Adipose tissue (tissue), 3 donors: ENCODE measurements around the gene MND1. TPM values are rescaled to one million over a fixed set of nuclear protein-coding genes. Genes with fewer than 3 reads are reported as not detected.
"Not testable (repeated sequence)": the region's sequence is repeated elsewhere in the genome, so short reads cannot be mapped to it uniquely, and the experiment has no call there.

Source experiments
- H3K27ac ChIP-seq: one replicate; pipeline ENCODE4 v1.5.1; 2013; ENCODE audit warnings: low read depth, low read length
- WGBS, 3 donors: extraction: QIAGEN DNeasy Blood & Tissue Kit; methylation state at CpG; one replicate each; pipeline ENCODE4 v1.1.7; 2013; 5-methylcytosine and 5-hydroxymethylcytosine counted together
- polyA plus RNA-seq, 3 donors: library from polyadenylated mRNA; stranded (reverse); fragments of 200-250 nt; gene quantifications; one replicate each; pipeline ENCODE4 v1.2.3, GENCODE V29; 2013
- donor health status: healthy with polysubstance abuse.
- donor health status: Bipolar disorder and iron deficiency.
- donor health status: healthy.

Gene MND1
- polyA plus RNA-seq, 3 donors, result 0.22 to 0.61 TPM; not detected in 1

DNA sequence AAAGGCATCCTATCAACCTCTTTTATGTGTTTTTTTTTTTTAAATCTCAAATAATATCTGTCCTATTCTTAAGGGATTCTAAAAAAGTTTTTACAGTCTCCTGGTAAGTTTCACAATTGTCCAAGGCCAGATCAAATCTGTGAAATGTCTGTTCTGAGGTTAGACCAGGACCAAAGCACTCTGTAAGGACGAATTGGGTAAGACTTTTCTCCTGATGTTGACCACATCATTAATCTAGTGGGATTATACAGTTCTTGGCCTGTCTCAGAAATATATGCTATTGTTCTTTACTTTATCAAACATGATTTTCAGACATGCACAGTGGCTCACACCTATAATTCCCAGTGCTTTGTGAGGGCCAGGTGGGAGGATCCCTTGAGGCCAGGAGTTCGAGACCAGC is 75.9 kb downstream of the MND1 start:
- no peak overlapping the region for H3K27ac ChIP-seq
- 85 to 87% (median 85%) methylated on average over 2 of the region's 2 CpGs for WGBS, 3 donors

DNA sequence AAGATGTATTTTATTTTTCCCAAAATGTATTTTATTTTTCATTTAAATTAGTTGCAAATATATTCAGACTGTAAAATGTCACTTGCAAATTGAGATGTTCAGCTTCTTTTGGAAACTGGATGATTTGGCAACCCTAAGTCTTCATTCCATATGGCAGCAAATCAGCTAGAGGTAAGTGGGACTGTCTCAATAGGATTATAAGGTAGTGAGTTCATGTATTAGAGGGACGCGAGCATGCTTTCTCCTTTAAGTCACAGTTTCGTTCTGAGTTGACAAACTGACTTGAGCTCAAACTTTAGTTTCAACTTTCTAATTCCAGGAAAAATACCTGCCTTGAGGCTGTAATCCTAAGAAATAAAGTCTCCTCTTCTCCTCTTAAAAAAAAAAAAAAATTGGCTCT is 77.5 kb downstream of the MND1 start:
- no peak overlapping the region for H3K27ac ChIP-seq
- WGBS, 3 donors, result 93 to 97% (median 96%) methylated on average over 3 of the region's 3 CpGs

DNA sequence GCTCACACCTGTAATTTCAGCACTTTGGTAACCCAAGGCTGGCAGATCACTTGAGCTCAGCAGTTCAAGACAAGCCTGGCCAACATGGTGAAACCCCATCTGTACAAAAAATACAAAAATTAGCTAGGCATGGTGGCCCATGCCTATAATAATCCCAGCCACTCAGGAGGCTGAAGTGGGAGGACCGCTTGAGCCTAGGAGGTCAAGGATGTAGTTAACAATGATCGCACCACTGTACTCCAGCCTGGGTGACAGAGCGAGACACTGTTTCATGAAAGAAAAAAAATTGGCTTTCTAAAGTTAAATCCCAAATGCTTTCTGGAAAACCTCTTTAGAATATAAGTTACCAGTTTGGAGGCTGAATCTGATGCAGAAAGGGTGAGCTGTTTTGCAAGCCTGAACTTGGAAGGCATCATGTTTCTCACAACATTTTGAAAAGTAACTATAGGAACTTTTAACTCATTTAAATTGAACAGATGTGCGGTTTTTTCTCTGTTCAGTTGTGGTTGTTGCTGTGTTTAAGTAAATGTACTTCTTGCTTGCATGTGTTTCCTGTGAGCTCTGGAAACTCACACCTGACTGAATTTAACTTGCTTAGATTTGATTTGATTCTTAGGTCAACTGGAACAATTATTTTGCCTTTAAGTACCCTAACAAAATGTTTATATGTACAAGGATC is 81.9 kb downstream of the MND1 start:
- no peak overlapping the region for H3K27ac ChIP-seq
- WGBS, 3 donors, result 87 to 90% (median 88%) methylated on average over 4 of the region's 4 CpGs

DNA sequence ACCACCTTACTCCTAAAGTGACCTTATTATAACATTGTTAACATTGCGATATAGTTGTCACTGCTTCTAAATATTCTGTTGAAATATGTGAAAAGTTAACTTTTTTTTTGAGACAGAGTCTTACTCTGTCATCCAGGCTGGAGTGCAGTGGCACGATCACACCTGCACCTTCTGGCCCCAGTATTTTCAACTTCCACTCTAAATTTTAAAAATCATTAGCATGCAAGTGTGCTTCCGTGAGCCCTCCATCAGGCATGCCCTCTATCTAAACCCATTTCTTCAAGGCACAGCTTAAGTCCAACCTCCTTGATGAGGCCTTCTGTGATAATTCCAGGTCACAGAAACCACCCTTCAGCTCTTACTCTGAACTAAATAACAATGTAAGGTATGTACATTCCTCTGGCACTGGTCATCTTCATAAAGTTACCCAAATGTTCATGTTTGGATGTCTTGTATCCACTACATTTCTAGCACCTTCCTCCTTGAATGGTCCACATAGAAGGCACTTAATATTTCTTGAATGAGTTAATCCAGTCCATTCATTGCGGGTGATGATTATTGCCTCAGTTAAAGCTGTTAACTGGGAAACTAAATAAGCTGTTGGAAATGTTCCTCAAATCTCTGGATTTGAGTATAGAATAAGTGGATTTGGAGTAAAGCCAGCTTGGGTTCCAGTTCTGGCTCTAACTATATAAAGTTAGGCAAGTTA is 83.0 kb downstream of the MND1 start:
- no peak overlapping the region for H3K27ac ChIP-seq
- WGBS, 3 donors, result 94 to 98% (median 96%) methylated on average over 4 of the region's 4 CpGs

DNA sequence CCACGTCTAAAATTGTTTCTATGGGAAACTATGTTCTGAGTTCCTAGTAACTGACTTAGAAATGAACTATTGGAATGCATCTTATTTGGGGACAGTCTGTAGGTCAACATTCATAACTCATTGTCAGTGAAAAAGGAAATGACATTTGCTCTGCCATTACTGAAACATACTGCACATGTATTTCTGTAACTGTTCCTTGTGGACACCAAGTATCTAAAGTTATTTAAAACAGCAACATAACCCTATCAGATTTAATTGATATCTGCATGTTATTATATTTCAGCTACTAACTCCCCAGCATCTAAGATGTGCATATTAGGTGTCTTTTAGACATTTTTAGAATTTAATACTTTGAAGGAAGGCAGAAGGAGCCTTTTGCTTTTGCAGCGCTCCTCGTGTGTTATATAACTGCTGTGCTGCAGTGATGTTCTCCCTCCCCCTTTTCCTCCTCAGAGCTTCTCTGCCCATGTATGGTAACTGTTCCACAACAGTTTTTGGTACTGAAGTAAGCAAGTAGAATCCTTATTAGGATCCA is 84.5 kb downstream of the MND1 start:
- WGBS, 3 donors, result 55 to 69% (median 61%) methylated on average over 3 of the region's 3 CpGs
- H3K27ac ChIP-seq, result no peak overlapping the region

DNA sequence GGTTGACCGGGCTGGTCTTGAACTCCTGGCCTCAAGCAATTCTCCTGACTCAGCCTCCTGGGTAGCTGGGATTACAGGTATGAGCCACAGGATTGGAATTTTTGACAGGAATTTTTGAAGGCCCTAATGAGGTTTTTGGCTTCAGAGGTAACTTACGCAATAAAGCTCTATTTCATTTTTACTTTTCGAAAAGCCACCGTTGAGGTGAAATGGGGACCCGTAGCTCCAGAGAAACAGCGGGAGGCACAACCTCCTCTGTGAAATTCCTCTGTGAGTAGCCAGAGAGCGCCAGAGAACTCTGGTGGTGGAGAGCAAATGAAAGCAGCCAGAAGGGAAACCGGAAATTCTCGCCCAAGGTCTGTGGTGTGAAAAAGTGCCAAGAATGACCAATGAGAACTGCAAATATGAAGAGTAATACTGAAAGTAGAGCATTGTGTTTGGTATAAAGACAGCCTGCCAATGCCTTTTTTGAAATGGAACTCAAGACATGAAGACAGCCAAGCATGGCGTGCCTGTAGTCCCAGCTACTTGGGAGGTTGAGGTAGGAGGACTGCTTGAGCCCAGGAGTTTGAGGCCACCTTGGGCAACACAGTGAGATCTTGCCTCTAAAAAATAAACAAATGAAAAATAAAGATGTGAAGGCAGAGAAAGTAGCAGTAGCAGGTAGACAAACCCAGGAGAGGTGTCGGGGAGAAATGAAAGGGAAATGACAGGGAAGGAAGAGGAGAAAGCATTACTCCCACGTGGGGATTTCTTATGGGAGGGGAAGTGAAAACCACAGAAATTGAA is 88.7 kb downstream of the MND1 start:
- H3K27ac ChIP-seq, result no peak overlapping the region
- WGBS, 3 donors, result 35 to 42% (median 36%) methylated on average over 12 of the region's 12 CpGs

DNA sequence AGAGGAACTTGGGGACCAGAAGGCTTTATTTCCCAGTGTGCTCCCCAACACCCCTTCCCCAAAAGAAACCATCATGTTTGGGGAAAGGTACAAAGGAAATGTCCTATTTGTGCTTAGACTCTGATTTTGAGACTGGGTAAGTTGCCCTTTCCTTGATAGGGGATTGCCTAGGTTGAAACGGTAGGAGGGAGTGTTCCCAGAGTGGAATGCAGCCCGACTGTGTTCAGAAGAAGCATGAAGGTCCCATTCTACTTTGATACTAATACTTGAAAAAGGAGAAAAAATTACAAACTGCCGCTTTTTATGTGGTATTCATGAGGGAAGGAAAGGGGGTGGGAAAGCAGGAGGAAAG is 89.2 kb downstream of the MND1 start:
- 27 to 49% (median 44%) methylated on average over 3 of the region's 3 CpGs for WGBS, 3 donors
- H3K27ac ChIP-seq, result no peak overlapping the region

DNA sequence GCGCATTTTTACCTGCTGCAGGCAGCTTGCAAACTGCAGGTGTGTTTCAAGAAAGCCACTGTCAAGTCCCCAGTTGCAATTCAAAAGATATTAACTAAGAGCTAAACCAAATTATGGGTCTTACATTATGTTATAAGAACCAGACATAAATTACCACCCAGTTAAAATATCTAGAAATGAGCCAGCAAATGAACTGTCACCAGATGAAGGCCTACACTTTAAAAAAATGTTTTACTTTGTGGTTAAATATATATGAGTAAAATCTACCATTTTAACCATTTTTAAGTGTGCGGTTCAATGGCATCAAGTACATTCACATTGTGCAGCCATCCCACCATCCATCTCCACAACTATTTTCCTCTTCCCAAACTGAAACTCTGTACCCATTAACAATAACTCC is 89.7 kb downstream of the MND1 start:
- 53 to 87% (median 65%) methylated on average over 2 of the region's 2 CpGs for WGBS, 3 donors

DNA sequence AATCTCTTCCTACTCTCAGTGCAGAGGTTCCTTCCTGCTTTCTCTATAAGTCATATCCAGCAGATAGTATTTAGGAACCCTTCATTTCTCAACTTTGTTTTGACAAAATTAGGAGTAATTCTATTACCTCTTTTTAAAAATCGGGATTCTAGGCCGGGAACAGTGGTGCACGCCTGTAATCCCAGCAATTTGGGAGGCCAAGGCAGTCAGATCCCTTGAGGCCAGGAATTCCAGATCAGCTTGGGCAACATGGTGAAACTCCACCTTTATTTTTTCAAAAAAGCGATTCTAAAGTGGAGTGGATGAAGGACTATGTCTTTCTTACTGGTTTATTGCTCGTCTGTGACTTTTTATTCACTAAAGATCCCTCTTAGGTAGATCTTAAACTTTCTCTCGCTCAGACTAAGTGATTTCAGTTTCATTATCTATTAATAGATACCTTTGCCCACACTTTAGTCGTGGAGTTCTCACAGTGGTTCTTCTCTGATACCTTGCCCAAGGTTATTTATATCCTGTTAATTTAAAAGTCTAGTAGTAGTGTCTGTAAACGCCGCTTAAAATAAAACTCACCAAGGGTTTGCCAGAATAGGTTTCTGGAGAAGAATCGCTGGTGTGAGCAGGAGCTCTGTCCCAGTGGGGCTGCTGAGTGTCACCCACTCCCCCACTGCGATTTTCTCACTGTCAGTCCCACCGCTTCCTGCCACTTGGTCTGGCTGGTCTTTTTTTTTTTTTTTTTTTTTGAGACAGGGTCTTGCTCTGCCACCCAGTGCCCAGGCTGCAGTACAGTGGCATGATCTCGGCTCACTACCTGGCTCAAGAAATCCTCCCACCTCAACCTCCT is 94.6 kb downstream of the MND1 start:
- 64 to 78% (median 65%) methylated on average over 13 of the region's 13 CpGs for WGBS, 3 donors
- H3K27ac ChIP-seq, result no peak overlapping the region

More for the DNA sequence above, 89.7 kb downstream of the MND1 start:
- no peak overlapping the region for H3K27ac ChIP-seq

DNA sequence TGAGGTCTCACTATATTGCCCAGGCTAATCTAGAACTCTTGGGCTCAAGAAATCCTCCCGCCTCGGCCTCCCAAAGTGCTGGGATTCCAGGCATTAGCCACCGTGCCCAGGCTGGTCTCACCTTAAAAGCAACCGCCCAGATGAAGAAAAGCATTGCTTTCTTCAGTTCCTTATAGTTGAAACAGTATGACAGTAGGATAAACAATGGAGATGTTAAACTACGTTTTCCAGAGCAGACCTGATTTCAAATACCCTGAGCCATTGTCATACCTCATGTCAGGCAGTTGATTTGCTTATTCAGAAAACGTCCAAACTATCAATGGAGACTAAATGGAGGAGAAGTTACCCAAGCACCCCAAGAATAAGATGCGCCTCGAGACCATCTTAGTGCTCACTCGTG is 95.3 kb downstream of the MND1 start:
- H3K27ac ChIP-seq, result no peak overlapping the region

DNA sequence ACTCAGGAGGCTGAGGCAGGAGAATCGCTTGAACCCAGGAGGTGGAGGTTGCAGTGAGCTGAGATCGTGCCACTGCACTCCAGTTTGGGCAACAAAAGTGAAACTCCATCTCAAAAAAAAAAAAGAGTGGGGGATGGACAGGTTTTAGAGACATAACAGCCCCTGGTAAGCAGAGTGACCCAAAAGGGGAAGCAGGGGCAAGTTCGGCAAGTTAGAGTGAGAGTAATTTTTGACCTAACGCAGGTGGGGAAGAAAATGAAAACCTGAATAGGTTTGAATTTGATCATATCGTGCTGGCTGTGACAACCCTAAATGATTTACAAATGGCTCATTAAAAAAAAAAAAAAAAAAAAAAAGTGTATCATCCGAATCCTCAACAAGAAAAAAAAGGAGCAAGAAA is 96.0 kb downstream of the MND1 start:
- 84 to 95% (median 86%) methylated on average over 5 to 6 of the region's 6 CpGs for WGBS, 3 donors
- no peak overlapping the region for H3K27ac ChIP-seq

More for the DNA sequence above, 95.3 kb downstream of the MND1 start:
- 91 to 92% (median 91%) methylated on average over 9 of the region's 9 CpGs for WGBS, 3 donors

DNA sequence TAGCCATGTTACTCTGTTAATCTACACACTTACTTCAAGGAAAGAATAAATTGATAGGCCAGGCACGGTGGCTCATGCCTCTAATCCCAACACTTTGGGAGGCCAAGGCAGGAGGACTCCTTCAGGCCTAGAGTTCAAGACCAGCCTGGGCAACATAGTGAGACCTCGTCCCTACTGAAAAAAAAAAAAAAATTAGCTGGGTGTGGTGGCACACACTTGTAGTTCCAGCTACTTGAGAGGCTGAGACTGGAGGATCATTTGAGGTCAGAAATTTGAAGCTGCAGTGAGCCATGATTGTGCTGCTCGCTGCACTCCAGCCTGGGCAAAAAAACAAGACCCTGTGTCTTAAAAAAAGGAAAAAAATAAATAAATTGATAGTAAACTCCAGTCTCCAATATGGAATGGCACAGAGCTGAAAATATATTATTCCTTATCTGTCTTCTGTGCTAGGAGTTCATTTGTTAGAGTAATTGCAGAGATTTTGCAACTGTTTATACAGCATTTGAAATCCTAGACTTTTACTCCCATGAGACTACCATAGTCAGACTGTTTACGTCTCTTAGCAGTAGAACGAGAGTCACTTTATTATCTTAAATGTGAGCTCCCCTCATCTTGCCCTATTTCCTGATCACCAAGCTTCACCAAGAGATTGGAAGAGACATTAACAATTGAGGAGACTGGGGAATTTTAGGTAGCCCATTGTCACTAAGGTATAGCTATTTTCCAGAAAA is 102.9 kb downstream of the MND1 start:
- WGBS, 3 donors, result 67 to 78% (median 75%) methylated on average over 5 of the region's 5 CpGs
- no peak overlapping the region for H3K27ac ChIP-seq

DNA sequence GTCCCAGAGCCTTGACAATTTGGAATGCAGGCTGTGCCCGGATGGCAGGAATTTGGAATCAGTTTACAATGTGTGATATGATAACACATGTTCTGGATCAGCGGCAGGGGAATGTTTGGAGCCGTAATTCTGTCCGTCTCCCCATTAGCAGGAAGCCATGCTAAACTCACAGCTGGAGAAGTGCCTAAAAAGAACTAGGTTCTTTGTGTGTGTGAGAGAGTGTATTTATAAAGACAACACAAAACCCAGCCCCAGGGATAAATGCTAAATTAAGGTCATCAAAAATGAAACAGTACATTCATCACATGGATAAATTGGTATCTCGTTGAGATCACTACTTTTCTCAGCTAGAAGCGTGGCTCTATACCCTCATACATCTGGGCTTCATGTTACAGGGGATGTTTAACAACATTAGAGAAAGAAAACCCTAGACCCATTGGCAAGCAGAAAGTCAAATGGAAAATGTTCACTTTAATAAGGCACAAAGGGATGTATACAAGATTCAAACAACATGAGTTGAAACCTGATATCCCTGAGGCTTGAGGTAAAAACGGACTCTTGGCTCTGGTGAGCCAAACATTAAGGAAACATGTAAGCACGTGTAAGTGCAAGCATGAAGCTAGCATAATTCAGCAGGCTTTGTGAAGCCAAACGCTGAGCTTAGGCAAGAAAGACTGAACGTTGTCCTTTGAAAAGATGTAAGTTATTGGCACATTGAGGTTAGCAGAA is 103.7 kb downstream of the MND1 start:
- WGBS, 3 donors, result 42 to 56% (median 50%) methylated on average over 10 of the region's 10 CpGs
- no peak overlapping the region for H3K27ac ChIP-seq

DNA sequence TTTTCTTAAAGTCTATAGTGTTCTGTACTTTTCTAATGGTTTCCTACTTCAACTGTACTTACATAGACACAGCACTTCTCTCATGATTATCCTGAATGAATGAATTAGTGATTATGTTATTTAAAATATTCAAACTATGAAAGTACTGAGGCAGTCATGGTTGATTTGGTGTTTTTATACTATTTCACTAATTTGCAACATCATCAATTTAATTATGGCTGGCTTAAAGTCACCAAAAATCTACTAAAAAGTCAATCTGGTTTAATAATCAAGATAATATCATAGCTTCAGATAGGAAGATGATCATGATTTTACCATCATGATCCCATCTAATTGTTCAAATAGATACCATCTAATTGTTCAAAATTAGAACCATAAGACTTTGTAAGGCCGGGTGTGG is 104.8 kb downstream of the MND1 start:
- H3K27ac ChIP-seq, result no peak overlapping the region
- WGBS, 3 donors, result 97% methylated on average over 1 of the region's 1 CpG

DNA sequence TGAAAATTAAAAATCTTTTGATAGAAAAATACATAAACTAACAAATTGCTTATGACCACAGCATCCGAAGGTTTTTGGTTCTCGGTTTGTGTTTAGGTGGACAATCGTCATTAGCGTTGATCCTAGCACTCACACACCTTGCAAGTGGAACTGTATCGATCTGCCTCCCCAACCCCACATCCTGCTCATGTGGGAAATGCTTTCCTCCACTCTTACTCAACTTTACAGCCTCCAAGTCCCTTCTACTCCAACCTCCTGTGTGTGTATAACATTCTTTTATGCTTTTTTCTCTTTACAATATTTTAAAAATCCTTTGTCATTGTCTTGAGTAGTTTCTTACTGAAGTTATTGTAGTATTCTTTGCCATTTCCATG is 106.0 kb downstream of the MND1 start:
- no peak overlapping the region for H3K27ac ChIP-seq
- 66 to 93% (median 73%) methylated on average over 5 of the region's 5 CpGs for WGBS, 3 donors

DNA sequence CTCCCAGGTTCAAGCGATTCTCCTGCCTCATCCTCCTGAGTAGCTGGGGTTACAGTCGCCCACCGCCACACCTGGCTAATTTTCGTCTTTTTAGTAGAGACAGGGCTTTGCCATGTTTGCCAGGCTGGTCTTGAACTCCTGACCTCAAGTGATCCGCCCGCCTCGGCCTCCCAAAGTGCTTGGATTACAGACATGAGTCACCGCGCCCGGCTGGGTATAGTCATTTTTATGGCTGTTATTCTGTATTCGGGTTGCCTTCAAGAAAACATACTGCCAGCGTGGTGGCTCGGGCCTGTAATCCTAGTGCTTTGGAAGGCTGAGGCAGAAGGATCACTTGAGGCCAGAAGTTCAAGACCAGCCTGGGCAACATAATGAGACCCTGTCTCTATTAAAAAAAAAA is 106.7 kb downstream of the MND1 start:
- H3K27ac ChIP-seq, result not testable (repeated sequence)
- 85 to 96% (median 87%) methylated on average over 13 of the region's 13 CpGs for WGBS, 3 donors
